ENCODE results near the gene RAB36. TPM values are rescaled to one million over a fixed set of nuclear protein-coding genes. Genes with fewer than 3 reads are reported as not detected.

RAB36 gene
- polyA plus RNA-seq, 2 of the 4 experiments (the other 2 are of a cell fraction), result 2.5 to 4.0 TPM

GRCh38 chr22:23184764-23185113, 39.5 kb downstream of the RAB36 start:
- FAIRE-seq (no peak), DNase-seq (ENCODE audit: low read depth in 1 of 2, low spot score in 1 of 2) (no peak), ATAC-seq (no peak)
- Histone ChIP-seq H3K4me3 (no peak overlapping the region), H3K4me1 (peaks cover 26% of the 10 kb centered on the region), H3K27ac (no peak overlapping the region), H3K4me2 (no peak overlapping the region), H3K9me3 (no peaks in the 10 kb centered on the region)
- WGBS (ENCODE audit: missing lambda C conversion rate), result 89% methylated on average over 5 of the region's 5 CpGs
- ChIA-PET CTCF (interaction anchor here (0.9 to 3.3 kb wide), 3 partner anchors 8 to 106 kb away, joined by 3 to 14 read pairs (median 5); no protein-coding TSS in a partner anchor), POLR2A (no interaction called here)
- TF ChIP-seq, protein P1, sequence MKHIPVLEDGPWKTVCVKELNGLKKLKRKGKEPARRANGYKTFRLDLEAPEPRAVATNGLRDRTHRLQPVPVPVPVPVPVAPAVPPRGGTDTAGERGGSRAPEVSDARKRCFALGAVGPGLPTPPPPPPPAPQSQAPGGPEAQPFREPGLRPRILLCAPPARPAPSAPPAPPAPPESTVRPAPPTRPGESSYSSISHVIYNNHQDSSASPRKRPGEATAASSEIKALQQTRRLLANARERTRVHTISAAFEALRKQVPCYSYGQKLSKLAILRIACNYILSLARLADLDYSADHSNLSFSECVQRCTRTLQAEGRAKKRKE (CRISPR knock-in tag; IDR thresholded peaks at IDR 0.05; ENCODE audit: low read depth), result no peak
- TF ChIP-seq EHF (CRISPR knock-in tag; IDR thresholded peaks at IDR 0.05), result no peak
- no peak for TF ChIP-seq BHLHE40 (IDR thresholded peaks at IDR 0.05; ENCODE audit: low read depth, low read length)
- no peak for TF ChIP-seq CHD2 (IDR thresholded peaks at IDR 0.05; ENCODE audit: low read length, partially characterized antibody)
- TF ChIP-seq, protein P2, sequence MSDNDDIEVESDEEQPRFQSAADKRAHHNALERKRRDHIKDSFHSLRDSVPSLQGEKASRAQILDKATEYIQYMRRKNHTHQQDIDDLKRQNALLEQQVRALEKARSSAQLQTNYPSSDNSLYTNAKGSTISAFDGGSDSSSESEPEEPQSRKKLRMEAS (IDR thresholded peaks at IDR 0.05), result no peak
- TF ChIP-seq, protein P3, sequence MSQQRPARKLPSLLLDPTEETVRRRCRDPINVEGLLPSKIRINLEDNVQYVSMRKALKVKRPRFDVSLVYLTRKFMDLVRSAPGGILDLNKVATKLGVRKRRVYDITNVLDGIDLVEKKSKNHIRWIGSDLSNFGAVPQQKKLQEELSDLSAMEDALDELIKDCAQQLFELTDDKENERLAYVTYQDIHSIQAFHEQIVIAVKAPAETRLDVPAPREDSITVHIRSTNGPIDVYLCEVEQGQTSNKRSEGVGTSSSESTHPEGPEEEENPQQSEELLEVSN (IDR thresholded peaks at IDR 0.05; ENCODE audit: borderline replicate concordance, low read depth), result no peak
- no peak for TF ChIP-seq HOXA7 (CRISPR knock-in tag; IDR thresholded peaks at IDR 0.05)
- TF ChIP-seq MAZ (IDR thresholded peaks at IDR 0.05; ENCODE audit: borderline replicate concordance, low read depth, low read length), result no peak
- no peak for TF ChIP-seq CTCF (IDR thresholded peaks at IDR 0.05)
- no peak for TF ChIP-seq CHD4 (IDR thresholded peaks at IDR 0.05; ENCODE audit: borderline replicate concordance)
- TF ChIP-seq, protein P4, sequence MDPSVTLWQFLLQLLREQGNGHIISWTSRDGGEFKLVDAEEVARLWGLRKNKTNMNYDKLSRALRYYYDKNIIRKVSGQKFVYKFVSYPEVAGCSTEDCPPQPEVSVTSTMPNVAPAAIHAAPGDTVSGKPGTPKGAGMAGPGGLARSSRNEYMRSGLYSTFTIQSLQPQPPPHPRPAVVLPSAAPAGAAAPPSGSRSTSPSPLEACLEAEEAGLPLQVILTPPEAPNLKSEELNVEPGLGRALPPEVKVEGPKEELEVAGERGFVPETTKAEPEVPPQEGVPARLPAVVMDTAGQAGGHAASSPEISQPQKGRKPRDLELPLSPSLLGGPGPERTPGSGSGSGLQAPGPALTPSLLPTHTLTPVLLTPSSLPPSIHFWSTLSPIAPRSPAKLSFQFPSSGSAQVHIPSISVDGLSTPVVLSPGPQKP (IDR thresholded peaks at IDR 0.05; ENCODE audit: low read depth, low read length), result no peak
- no peak for TF ChIP-seq RFX5 (IDR thresholded peaks at IDR 0.05)
- TF ChIP-seq ESRRA (IDR thresholded peaks at IDR 0.05; ENCODE audit: borderline replicate concordance, low read length), result no peak
- no peak for TF ChIP-seq HOXB13 (CRISPR knock-in tag; IDR thresholded peaks at IDR 0.05; ENCODE audit: low read depth)
- no peak for TF ChIP-seq POLR2A (IDR thresholded peaks at IDR 0.05; ENCODE audit: low read length)
- no peak for TF ChIP-seq CBX8 (IDR thresholded peaks at IDR 0.05)

- 91% methylated on average over 4 of the region's 4 CpGs for WGBS (ENCODE audit: missing lambda C conversion rate)
- H3K27ac ChIP-seq, result no peak overlapping the region
- H3K4me2 ChIP-seq, result no peak overlapping the region
- H3K4me3 ChIP-seq, result no peak overlapping the region
- DNase-seq (ENCODE audit: low read depth in 1 of 2, low spot score in 1 of 2), result no peak
- H3K4me1 ChIP-seq, result peaks cover 16% of the 10 kb centered on the region
- no peaks in the 10 kb centered on the region for H3K9me3 ChIP-seq
- ChIA-PET CTCF (interaction anchor here (1.0 to 3.7 kb wide), 3 partner anchors 9 to 95 kb away, joined by 3 to 17 read pairs (median 9); no protein-coding TSS in a partner anchor), POLR2A (no interaction called here)
- FAIRE-seq, result no peak
- ATAC-seq, result no peak
- TF ChIP-seq NR3C1 (IDR thresholded peaks at IDR 0.05) (no peak), EHMT2 (IDR thresholded peaks at IDR 0.05; ENCODE audit: low read depth) (no peak), POLR2AphosphoS2 (conservative IDR thresholded peaks at IDR 0.05; ENCODE audit: low read length) (no peak), HMGXB4 (CRISPR knock-in tag; IDR thresholded peaks at IDR 0.05; ENCODE audit: borderline replicate concordance) (no peak), SMC3 (IDR thresholded peaks at IDR 0.05) (no peak), KDM5A (IDR thresholded peaks at IDR 0.05) (no peak)
Observed at GRCh38 chr22:23187211-23187610, 41.9 kb downstream of the RAB36 start.
